Right ventricle myocardium inferior (tissue), 1 donor: Measurements from ENCODE around the gene UQCR10. TPM values are rescaled to one million over a fixed set of nuclear protein-coding genes. Genes with fewer than 3 reads are reported as not detected.

ENCODE experiments used
- ATAC-seq: fragments of 200-7000 bp; cut with Tn5 transposase; one replicate; pipeline ENCODE4 v1.9.1; 2020; ENCODE audit warnings: mild to moderate bottlenecking, moderate library complexity
- DNase-seq: peaks from one replicate; pipeline ENCODE4 v3.0.0; 2021; ENCODE audit errors: missing footprints
- intact Hi-C: fragments of 100-400 bp; cut with DNase I; formaldehyde crosslinking; loops from one replicate; pipeline ENCODE4 v1.11.0; 2022
- long read RNA-seq: library from polyadenylated mRNA; unstranded; transcript quantifications from one replicate; pipeline ENCODE4 v2.0.0, GENCODE V29; 2021
- total RNA-seq: library from RNA; stranded (reverse); fragmentation: NEBNext Ultra II Directional; extraction: Animal tissue kit (Norgen Biotek cat#: 25700); gene quantifications from one replicate; pipeline ENCODE4 v1.2.1, GENCODE V29; 2021
- donor health status: DM: no; HTN: yes; CAD: no; lungs with severe emphysema.

Gene UQCR10
- 381 TPM for total RNA-seq
- long read RNA-seq, transcript UQCR10-201 (2 exons, 916 nt): major isoform, 355 of 395 reads
- long read RNA-seq, transcript UQCR10-202 (2 exons, 584 nt): minor isoform, 24 of 395 reads
- long read RNA-seq, partial matches to known transcripts: 14 of 395 reads
- long read RNA-seq, other reads (novel, unspliced or antisense): 2 of 395 reads

GRCh38 chr22:29767171-29768051, at the start of gene UQCR10:
UQCR10 (plus strand) TSS chr22:29767369; CDS start chr22:29767399, 30 bp downstream.
- ATAC-seq: peak; percentile 92
- DNase-seq: peak; percentile 99

GRCh38 chr22:29717789-29718188, 49.4 kb upstream of the UQCR10 start:
- ATAC-seq (no peak), DNase-seq (no peak)
- intact Hi-C loops: no loop called here

More at GRCh38 chr22:29767171-29768051, at the start of gene UQCR10:
- intact Hi-C loops: loop anchor here (5.0 kb wide), 4 partner anchors 50 to 240 kb away; partner anchors contain the start of gene MTMR3

- no peak for ATAC-seq
- intact Hi-C loops: no loop called here
- no peak for DNase-seq
Measured at GRCh38 chr22:29718949-29719898, 47.9 kb upstream of the UQCR10 start.

- ATAC-seq (no peak), DNase-seq (no peak)
- intact Hi-C loops: no loop called here
Measured at GRCh38 chr22:29719899-29720645, 47.1 kb upstream of the UQCR10 start, which contains the start of gene CABP7. CABP7 (plus strand) TSS chr22:29720003; CDS start chr22:29720425, 422 bp downstream.

- intact Hi-C loops: no loop called here
Measured at GRCh38 chr22:29720811-29721323, 46.3 kb upstream of the UQCR10 start.

GRCh38 chr22:29722151-29722550, 45.0 kb upstream of the UQCR10 start:
- no peak for DNase-seq
- intact Hi-C loops: no loop called here
- ATAC-seq: no peak

More at GRCh38 chr22:29720811-29721323, 46.3 kb upstream of the UQCR10 start:
- no peak for DNase-seq
- ATAC-seq: no peak

GRCh38 chr22:29722587-29722986, 44.6 kb upstream of the UQCR10 start:
- no peak for DNase-seq
- no peak for ATAC-seq
- intact Hi-C loops: no loop called here

GRCh38 chr22:29723766-29724165, 43.4 kb upstream of the UQCR10 start:
- intact Hi-C loops: no loop called here
- ATAC-seq (no peak), DNase-seq (no peak)

GRCh38 chr22:29724843-29725242, 42.3 kb upstream of the UQCR10 start:
- intact Hi-C loops: no loop called here
- ATAC-seq (no peak), DNase-seq (no peak)

GRCh38 chr22:29726106-29726505, 41.1 kb upstream of the UQCR10 start:
- intact Hi-C loops: no loop called here
- DNase-seq (no peak), ATAC-seq (no peak)

GRCh38 chr22:29726512-29727130, 40.5 kb upstream of the UQCR10 start:
- DNase-seq: no peak
- intact Hi-C loops: no loop called here
- ATAC-seq: no peak

- intact Hi-C loops: no loop called here
- peak; percentile 58 for ATAC-seq
- DNase-seq: peak; percentile 80
Measured at GRCh38 chr22:29727131-29727523, 40.0 kb upstream of the UQCR10 start.

GRCh38 chr22:29729161-29729560, 38.0 kb upstream of the UQCR10 start:
- DNase-seq (no peak), ATAC-seq (no peak)
- intact Hi-C loops: no loop called here

GRCh38 chr22:29731058-29731850, 35.9 kb upstream of the UQCR10 start:
- DNase-seq (no peak), ATAC-seq (no peak)
- intact Hi-C loops: no loop called here

GRCh38 chr22:29732883-29733282, 34.3 kb upstream of the UQCR10 start:
- ATAC-seq (no peak), DNase-seq (no peak)
- intact Hi-C loops: no loop called here

GRCh38 chr22:29733362-29734201, 33.6 kb upstream of the UQCR10 start:
- intact Hi-C loops: no loop called here
- ATAC-seq (no peak), DNase-seq (no peak)
